HEK293 (cell line): ENCODE measurements around the gene UBA52.
A peak's percentile ranks its signal among the peaks of the same experiment; 100 is the strongest.

Source experiments
- GLI2 ChIP-seq: fragments of 450-650 bp; formaldehyde crosslinking; IDR thresholded peaks from 2 replicates; pipeline ENCODE4; 2017; ENCODE audit warnings: missing biosample characterization, missing genetic modification characterization, low read depth, borderline replicate concordance
- GLIS2 ChIP-seq: fragments of 450-650 bp; formaldehyde crosslinking; IDR thresholded peaks from 2 replicates; pipeline ENCODE4 v1.5.1; 2016; ENCODE audit warnings: missing biosample characterization, missing genetic modification characterization
- KLF17 ChIP-seq: fragments of 450-650 bp; formaldehyde crosslinking; IDR thresholded peaks from 2 replicates; pipeline ENCODE4 v1.5.1; 2016; ENCODE audit warnings: missing biosample characterization, missing genetic modification characterization
- KLF8 ChIP-seq: fragments of 450-650 bp; formaldehyde crosslinking; IDR thresholded peaks from 2 replicates; pipeline ENCODE4 v1.5.1; 2016; ENCODE audit warnings: missing biosample characterization, missing genetic modification characterization
- PRDM10 ChIP-seq: fragments of 450-650 bp; formaldehyde crosslinking; IDR thresholded peaks from 2 replicates; pipeline ENCODE4 v1.5.1; 2016; ENCODE audit warnings: missing biosample characterization, missing genetic modification characterization
- SCRT1 ChIP-seq: fragments of 450-650 bp; formaldehyde crosslinking; IDR thresholded peaks from 2 replicates; pipeline ENCODE4 v1.5.1; 2016; ENCODE audit warnings: missing biosample characterization, missing genetic modification characterization, borderline replicate concordance
- TRIM28 ChIP-seq: IDR thresholded peaks from 2 replicates; pipeline ENCODE4 v1.6.1; 2011; ENCODE audit warnings: low read length, control low read depth, borderline replicate concordance
- TSHZ1 ChIP-seq: fragments of 450-650 bp; formaldehyde crosslinking; IDR thresholded peaks from 2 replicates; pipeline ENCODE4 v1.5.1; 2016; ENCODE audit warnings: missing biosample characterization, missing genetic modification characterization, borderline replicate concordance
- ZBTB21 ChIP-seq: fragments of 450-650 bp; formaldehyde crosslinking; IDR thresholded peaks from 2 replicates; pipeline ENCODE4 v1.5.1; 2017; ENCODE audit warnings: missing biosample characterization, missing genetic modification characterization
- ZFP37 ChIP-seq: fragments of 450-650 bp; formaldehyde crosslinking; IDR thresholded peaks from 2 replicates; pipeline ENCODE4 v1.5.1; 2016; ENCODE audit warnings: missing biosample characterization, missing genetic modification characterization
- ZNF133 ChIP-seq: fragments of 450-650 bp; formaldehyde crosslinking; IDR thresholded peaks from 2 replicates; pipeline ENCODE4 v1.5.1; 2016; ENCODE audit warnings: missing biosample characterization, missing genetic modification characterization
- ZNF146 ChIP-seq: fragments of 450-650 bp; formaldehyde crosslinking; IDR thresholded peaks from 2 replicates; pipeline ENCODE4 v1.5.1; 2016; ENCODE audit warnings: missing biosample characterization, missing genetic modification characterization
- ZNF19 ChIP-seq: fragments of 450-650 bp; formaldehyde crosslinking; IDR thresholded peaks from 2 replicates; pipeline ENCODE4; 2016; ENCODE audit warnings: missing biosample characterization, missing genetic modification characterization, low read depth
- ZNF202 ChIP-seq: fragments of 450-650 bp; formaldehyde crosslinking; IDR thresholded peaks from 2 replicates; pipeline ENCODE4 v1.5.1; 2016; ENCODE audit warnings: missing biosample characterization, missing genetic modification characterization, borderline replicate concordance
- ZNF274 ChIP-seq, 2 experiments: fragments of 200-500 bp in 1 of 2; fragments of 450-650 bp in 1 of 2; sonication (Bioruptor generic) in 1 of 2; formaldehyde crosslinking in 1 of 2; IDR thresholded peaks; 2 replicates each; pipeline versions ENCODE4 v1.5.1 to v1.6.1; 2014 to 2016; ENCODE audit warnings: borderline replicate concordance in 1 of 2, inconsistent platforms in 1 of 2, low read length in 1 of 2, missing biosample characterization in 1 of 2, missing genetic modification characterization in 1 of 2
- ZNF324 ChIP-seq: fragments of 450-650 bp; formaldehyde crosslinking; IDR thresholded peaks from 2 replicates; pipeline ENCODE4 v1.5.1; 2016; ENCODE audit warnings: missing biosample characterization, missing genetic modification characterization
- ZNF350 ChIP-seq: fragments of 450-650 bp; formaldehyde crosslinking; IDR thresholded peaks from 2 replicates; pipeline ENCODE4 v1.5.0; 2017; ENCODE audit warnings: missing biosample characterization, mild to moderate bottlenecking, missing genetic modification characterization
- ZNF394 ChIP-seq: fragments of 450-650 bp; formaldehyde crosslinking; IDR thresholded peaks from 2 replicates; pipeline ENCODE4 v1.5.1; 2016; ENCODE audit warnings: missing biosample characterization, missing genetic modification characterization, mild to moderate bottlenecking, moderate library complexity, borderline replicate concordance
- ZNF433 ChIP-seq: fragments of 450-650 bp; formaldehyde crosslinking; IDR thresholded peaks from 2 replicates; pipeline ENCODE4 v1.5.1; 2016; ENCODE audit warnings: missing biosample characterization, missing genetic modification characterization, low read depth
- ZNF510 ChIP-seq: fragments of 450-650 bp; formaldehyde crosslinking; IDR thresholded peaks from 2 replicates; pipeline ENCODE4 v1.5.1; 2018; ENCODE audit warnings: mild to moderate bottlenecking, missing genetic modification characterization, missing biosample characterization; ENCODE audit not compliant: insufficient replicate concordance
- ZNF530 ChIP-seq: fragments of 450-650 bp; formaldehyde crosslinking; IDR thresholded peaks from 2 replicates; pipeline ENCODE4 v1.5.1; 2016; ENCODE audit warnings: low read depth, missing biosample characterization, missing genetic modification characterization
- ZNF571 ChIP-seq: fragments of 450-650 bp; formaldehyde crosslinking; IDR thresholded peaks from 2 replicates; pipeline ENCODE4 v1.5.0; 2017; ENCODE audit warnings: missing biosample characterization, missing genetic modification characterization
- ZNF585B ChIP-seq: fragments of 450-650 bp; formaldehyde crosslinking; IDR thresholded peaks from 2 replicates; pipeline ENCODE4 v1.5.1; 2016; ENCODE audit warnings: missing biosample characterization, missing genetic modification characterization
- ZNF704 ChIP-seq: fragments of 450-650 bp; formaldehyde crosslinking; IDR thresholded peaks from 2 replicates; pipeline ENCODE4 v1.5.1; 2016; ENCODE audit warnings: missing biosample characterization, missing genetic modification characterization
- ZNF76 ChIP-seq: fragments of 450-650 bp; formaldehyde crosslinking; IDR thresholded peaks from 2 replicates; pipeline ENCODE4; 2016; ENCODE audit warnings: low read depth, missing biosample characterization, missing genetic modification characterization, borderline replicate concordance
- ZNF776 ChIP-seq: fragments of 450-650 bp; formaldehyde crosslinking; IDR thresholded peaks from 2 replicates; pipeline ENCODE4 v1.5.0; 2017; ENCODE audit warnings: missing biosample characterization, missing genetic modification characterization, borderline replicate concordance
- ZNF785 ChIP-seq: fragments of 450-650 bp; formaldehyde crosslinking; IDR thresholded peaks from 2 replicates; pipeline ENCODE4 v1.5.1; 2016; ENCODE audit warnings: missing biosample characterization, missing genetic modification characterization
- ZNF791 ChIP-seq: fragments of 450-650 bp; formaldehyde crosslinking; IDR thresholded peaks from 2 replicates; pipeline ENCODE4 v1.5.1; 2016; ENCODE audit warnings: missing biosample characterization, missing genetic modification characterization
- TF ChIP-seq, protein P1 (sequence below): IDR thresholded peaks from 2 replicates; pipeline ENCODE4 v1.6.1; 2011; ENCODE audit warnings: mild to moderate bottlenecking, low read depth, low read length, borderline replicate concordance

UBA52 gene

GRCh38 chr19:18588611-18589379 lies 17.1 kb downstream of the UBA52 start, which contains the start of gene REX1BD (continued):
- peak; percentile 91 for TF ChIP-seq KLF17 (tag by site-specific recombination)
- TF ChIP-seq, protein P1, sequence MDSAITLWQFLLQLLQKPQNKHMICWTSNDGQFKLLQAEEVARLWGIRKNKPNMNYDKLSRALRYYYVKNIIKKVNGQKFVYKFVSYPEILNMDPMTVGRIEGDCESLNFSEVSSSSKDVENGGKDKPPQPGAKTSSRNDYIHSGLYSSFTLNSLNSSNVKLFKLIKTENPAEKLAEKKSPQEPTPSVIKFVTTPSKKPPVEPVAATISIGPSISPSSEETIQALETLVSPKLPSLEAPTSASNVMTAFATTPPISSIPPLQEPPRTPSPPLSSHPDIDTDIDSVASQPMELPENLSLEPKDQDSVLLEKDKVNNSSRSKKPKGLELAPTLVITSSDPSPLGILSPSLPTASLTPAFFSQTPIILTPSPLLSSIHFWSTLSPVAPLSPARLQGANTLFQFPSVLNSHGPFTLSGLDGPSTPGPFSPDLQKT, result no peak
- TF ChIP-seq ZNF146 (tag by site-specific recombination), result peak; percentile 35; the same call in 1 of the 2 replicates
- TF ChIP-seq ZNF19, result no peak
- TF ChIP-seq ZNF433, result no peak
- TF ChIP-seq ZBTB21 (tag by site-specific recombination), result no peak
- TF ChIP-seq GLIS2 (tag by site-specific recombination), result no peak; the same call in 1 of the 2 replicates
- no peak for TF ChIP-seq ZNF202 (tag by site-specific recombination)
- no peak for TF ChIP-seq ZNF776
- TF ChIP-seq ZNF394, result peak; percentile 75
- TF ChIP-seq GLI2 (tag by site-specific recombination), result no peak
- no peak for TF ChIP-seq ZNF791 (tag by site-specific recombination)
- TF ChIP-seq ZNF510 (tag by site-specific recombination), result no peak
- TF ChIP-seq PRDM10 (tag by site-specific recombination), result peak; percentile 85
- no peak; the same call in 1 of the 2 replicates for TF ChIP-seq TRIM28
- TF ChIP-seq ZNF76 (tag by site-specific recombination), result peak; percentile 66; the same call in 1 of the 2 replicates
- peak; percentile 95 for TF ChIP-seq ZNF324 (tag by site-specific recombination)
- no peak for TF ChIP-seq ZNF274 (IDR thresholded peaks at IDR 0.05; ENCODE audit: low read length)
- no peak for TF ChIP-seq ZNF274 (tag by site-specific recombination; IDR thresholded peaks at IDR 0.05; ENCODE audit: borderline replicate concordance)
- TF ChIP-seq ZFP37 (tag by site-specific recombination), result peak; percentile 89
- no peak for TF ChIP-seq ZNF785 (tag by site-specific recombination)
- TF ChIP-seq ZNF133 (tag by site-specific recombination), result 0 out of 2 replicates have a peak, but pooled peaks have one; percentile 34
- no peak for TF ChIP-seq ZNF350 (tag by site-specific recombination)
- TF ChIP-seq ZNF704 (tag by site-specific recombination), result no peak
- TF ChIP-seq ZNF530 (tag by site-specific recombination), result no peak
- TF ChIP-seq ZNF571 (tag by site-specific recombination), result no peak
- no peak for TF ChIP-seq ZNF585B
- no peak; the same call in 1 of the 2 replicates for TF ChIP-seq TSHZ1 (tag by site-specific recombination)
- peak; percentile 94 for TF ChIP-seq KLF8 (tag by site-specific recombination)
- TF ChIP-seq SCRT1 (tag by site-specific recombination), result no peak
